HG03175 (cell line): Measurements from ENCODE around the gene PAX5.

Experiments used
- ATAC-seq: cut with Tn5 transposase; IDR thresholded peaks from one replicate; pipeline ENCODE4 v1.9.1; 2021; ENCODE audit warnings: mild to moderate bottlenecking, moderate library complexity; ENCODE audit not compliant: unreplicated experiment

PAX5 gene

GRCh38 chr9:36842560-36843530 is 191.2 kb downstream of the PAX5 start:
- ATAC-seq = no peak

- ATAC-seq = no peak
These were observed 193.1 kb downstream of the PAX5 start for GRCh38 chr9:36840898-36841536.

GRCh38 chr9:36839131-36839885 is 194.8 kb downstream of the PAX5 start:
- no peak for ATAC-seq

- no peak for ATAC-seq
These were observed 196.3 kb downstream of the PAX5 start for GRCh38 chr9:36837431-36838405.

- no peak for ATAC-seq
These were observed 197.6 kb downstream of the PAX5 start for GRCh38 chr9:36836486-36836885.

- ATAC-seq = no peak
These were observed 198.6 kb downstream of the PAX5 start for GRCh38 chr9:36835271-36835996.

GRCh38 chr9:36834736-36835135 is 199.3 kb downstream of the PAX5 start:
- no peak for ATAC-seq

- ATAC-seq = no peak
These were observed 200.1 kb downstream of the PAX5 start for GRCh38 chr9:36833954-36834353.

GRCh38 chr9:36832164-36832795 is 201.8 kb downstream of the PAX5 start:
- ATAC-seq = no peak

GRCh38 chr9:36831381-36832161 is 202.5 kb downstream of the PAX5 start:
- no peak for ATAC-seq

GRCh38 chr9:36828611-36829013 is 205.5 kb downstream of the PAX5 start:
- ATAC-seq = no peak

- no peak for ATAC-seq
These were observed 206.5 kb downstream of the PAX5 start for GRCh38 chr9:36827593-36827992.

- ATAC-seq = no peak
These were observed 207.5 kb downstream of the PAX5 start for GRCh38 chr9:36826581-36826980.

- no peak for ATAC-seq
These were observed 208.9 kb downstream of the PAX5 start for GRCh38 chr9:36825179-36825578.

GRCh38 chr9:36823934-36824333 is 210.1 kb downstream of the PAX5 start:
- no peak for ATAC-seq

GRCh38 chr9:36823466-36823865 is 210.6 kb downstream of the PAX5 start:
- ATAC-seq = no peak

GRCh38 chr9:36822201-36822600 is 211.9 kb downstream of the PAX5 start:
- no peak for ATAC-seq

- ATAC-seq = no peak
These were observed 213.6 kb downstream of the PAX5 start for GRCh38 chr9:36820392-36820861.
